WTC11 (cell line): Measurements from ENCODE around the gene OSBP2. TPM values are rescaled to one million over a fixed set of nuclear protein-coding genes. Genes with fewer than 3 reads are reported as not detected.

Experiments
- ATAC-seq: fragments of 200-7000 bp; cut with Tn5 transposase; 2 replicates; pipeline ENCODE4 v1.10.0; 2021; ENCODE audit warnings: mild to moderate bottlenecking, moderate library complexity
- CTCF ChIA-PET: fragments of 300-600 bp; sonication (Branson Sonifier 250); formaldehyde crosslinking; loops from one replicate; lab custom pipeline; 2021; ENCODE audit warnings: antibody characterized with exemption; lab: Charles Lee
- POLR2A ChIA-PET: fragments of 350-600 bp; sonication (Branson Sonifier 250); formaldehyde crosslinking; loops from one replicate; lab custom pipeline; 2021; ENCODE audit warnings: antibody characterized with exemption; lab: Charles Lee
- DNase-seq: peaks from one replicate; pipeline ENCODE4 v3.0.0; 2021; ENCODE audit warnings: low spot score
- H3K27ac Mint-ChIP-seq: 2 replicates; pipeline ENCODE4 v1.8.0; 2021; ENCODE audit warnings: mixed read lengths
- H3K27me3 Mint-ChIP-seq: 2 replicates; pipeline ENCODE4 v1.8.0; 2021; ENCODE audit warnings: low read depth, mild to moderate bottlenecking, moderate library complexity, mixed read lengths
- H3K36me3 Mint-ChIP-seq: 2 replicates; pipeline ENCODE4 v1.8.0; 2021; ENCODE audit warnings: mixed read lengths
- H3K4me1 Mint-ChIP-seq: 2 replicates; pipeline ENCODE4 v1.8.0; 2022; ENCODE audit warnings: mixed read lengths
- H3K4me3 Mint-ChIP-seq: 2 replicates; pipeline ENCODE4 v1.8.0; 2021; ENCODE audit warnings: mild to moderate bottlenecking, moderate library complexity, mixed read lengths
- H3K9me3 Mint-ChIP-seq: 2 replicates; pipeline ENCODE4 v1.8.0; 2021; ENCODE audit warnings: mixed read lengths
- CDX4 ChIP-seq: fragments of 250-450 bp; sonication (Bioruptor Pico); IDR thresholded peaks from 2 replicates; pipeline ENCODE4 v1.9.0; 2021; ENCODE audit warnings: moderate library complexity, mild to moderate bottlenecking, inconsistent platforms, borderline replicate concordance
- CREB1 ChIP-seq: sonication (generic); formaldehyde crosslinking; IDR thresholded peaks from 2 replicates; pipeline ENCODE4 v1.8.0; 2023; ENCODE audit warnings: mild to moderate bottlenecking, missing genetic modification reagents
- E2F1 ChIP-seq: sonication (generic); formaldehyde crosslinking; IDR thresholded peaks from 2 replicates; pipeline ENCODE4 v1.8.0; 2022; ENCODE audit warnings: mild to moderate bottlenecking, missing genetic modification reagents
- E2F4 ChIP-seq: sonication (generic); formaldehyde crosslinking; IDR thresholded peaks from 2 replicates; pipeline ENCODE4 v1.8.1; 2022; ENCODE audit warnings: low read depth, mild to moderate bottlenecking, moderate library complexity, missing genetic modification reagents, borderline replicate concordance
- ERG ChIP-seq: fragments of 250-450 bp; sonication (Bioruptor Pico); IDR thresholded peaks from 2 replicates; pipeline ENCODE4 v1.8.0; 2021; ENCODE audit warnings: mild to moderate bottlenecking
- ESRRA ChIP-seq: sonication (generic); formaldehyde crosslinking; IDR thresholded peaks from 2 replicates; pipeline ENCODE4 v1.8.1; 2022; ENCODE audit warnings: mild to moderate bottlenecking, missing genetic modification reagents, borderline replicate concordance
- ETV6 ChIP-seq: sonication (generic); formaldehyde crosslinking; IDR thresholded peaks from 2 replicates; pipeline ENCODE4 v1.8.1; 2022; ENCODE audit warnings: mild to moderate bottlenecking, missing genetic modification reagents
- FOXK1 ChIP-seq: sonication (generic); formaldehyde crosslinking; IDR thresholded peaks from 2 replicates; pipeline ENCODE4 v1.8.0; 2022; ENCODE audit warnings: mild to moderate bottlenecking, moderate library complexity, missing genetic modification reagents
- FOXP1 ChIP-seq: sonication (generic); formaldehyde crosslinking; IDR thresholded peaks from 2 replicates; pipeline ENCODE4 v1.8.0; 2022; ENCODE audit warnings: missing genetic modification reagents, mild to moderate bottlenecking, moderate library complexity, borderline replicate concordance
- GABPB1 ChIP-seq: sonication (generic); formaldehyde crosslinking; IDR thresholded peaks from 2 replicates; pipeline ENCODE4 v1.8.1; 2023; ENCODE audit warnings: mild to moderate bottlenecking, missing genetic modification reagents
- GTF2I ChIP-seq: fragments of 250-450 bp; sonication (Bioruptor Pico); conservative IDR thresholded peaks from 2 replicates; pipeline ENCODE4 v1.4.0; 2021; ENCODE audit warnings: mild to moderate bottlenecking
- IRF2 ChIP-seq: sonication (generic); formaldehyde crosslinking; IDR thresholded peaks from 2 replicates; pipeline ENCODE4 v1.8.0; 2022; ENCODE audit warnings: low read depth, missing genetic modification reagents, borderline replicate concordance
- PREB ChIP-seq: sonication (generic); formaldehyde crosslinking; IDR thresholded peaks from 2 replicates; pipeline ENCODE4 v1.8.1; 2022; ENCODE audit warnings: mild to moderate bottlenecking, missing genetic modification reagents, moderate library complexity, borderline replicate concordance
- TEAD4 ChIP-seq: sonication (generic); formaldehyde crosslinking; IDR thresholded peaks from 2 replicates; pipeline ENCODE4 v1.8.0; 2022; ENCODE audit warnings: mild to moderate bottlenecking, missing genetic modification reagents
- ZNF317 ChIP-seq: sonication (generic); formaldehyde crosslinking; IDR thresholded peaks from 2 replicates; pipeline ENCODE4 v1.8.1; 2023; ENCODE audit warnings: low read depth, mild to moderate bottlenecking, moderate library complexity, missing genetic modification reagents, borderline replicate concordance
- ZNF425 ChIP-seq: fragments of 250-450 bp; sonication (Bioruptor Pico); conservative IDR thresholded peaks from 2 replicates; pipeline ENCODE4 v1.9.0; 2021; ENCODE audit warnings: mild to moderate bottlenecking
- ZNF512 ChIP-seq: sonication (generic); formaldehyde crosslinking; IDR thresholded peaks from 2 replicates; pipeline ENCODE4 v1.8.1; 2022; ENCODE audit warnings: missing genetic modification reagents, borderline replicate concordance
- total RNA-seq: library from RNA; stranded (reverse); gene quantifications from 3 replicates; pipeline ENCODE4 v1.2.3, GENCODE V29; 2021

The OSBP2 gene
- total RNA-seq, 1 experiment from 2014 or later = 4.1 TPM

- no peaks in the 10 kb centered on the region for H3K36me3 Mint-ChIP-seq
- ChIA-PET CTCF (interaction anchor here (0.9 to 3.9 kb wide), 6 partner anchors 10 to 89 kb away, joined by 3 to 25 read pairs (median 4); partner anchors contain the start of gene SLC35E4), POLR2A (interaction anchor here (0.6 kb wide), 1 partner anchor 11 kb away, joined by 3 read pairs; no protein-coding TSS in a partner anchor)
- peaks cover 27% of the 10 kb centered on the region for H3K27me3 Mint-ChIP-seq
- peaks cover 12% of the 10 kb centered on the region for H3K4me1 Mint-ChIP-seq
- ATAC-seq (no peak), DNase-seq (no peak)
- no peak for TF ChIP-seq GTF2I (CRISPR knock-in tag)
- no peak for TF ChIP-seq IRF2 (CRISPR knock-in tag)
- TF ChIP-seq TEAD4 (CRISPR knock-in tag) = no peak
- peak overlapping the region; percentile 65 for H3K4me3 Mint-ChIP-seq
- H3K9me3 Mint-ChIP-seq = no peaks in the 10 kb centered on the region
- no peak overlapping the region for H3K27ac Mint-ChIP-seq
Measured at GRCh38 chr22:30695351-30695851, 727 bp downstream of the OSBP2 start.

- no peaks in the 10 kb centered on the region for H3K36me3 Mint-ChIP-seq
- ChIA-PET CTCF (interaction anchor here (0.9 to 3.9 kb wide), 5 partner anchors 11 to 83 kb away, joined by 3 to 25 read pairs (median 5); partner anchors contain the start of gene SLC35E4), POLR2A (interaction anchor here (0.6 kb wide), 1 partner anchor 11 kb away, joined by 3 read pairs; no protein-coding TSS in a partner anchor)
- DNase-seq = no peak
- peaks cover 12% of the 10 kb centered on the region for H3K4me1 Mint-ChIP-seq
- ATAC-seq = no peak
- H3K9me3 Mint-ChIP-seq = no peaks in the 10 kb centered on the region
- H3K4me3 Mint-ChIP-seq = peak overlapping the region; percentile 65
- H3K27me3 Mint-ChIP-seq = peaks cover 27% of the 10 kb centered on the region
- no peak overlapping the region for H3K27ac Mint-ChIP-seq
- no peak for TF ChIP-seq FOXP1 (CRISPR knock-in tag)
- TF ChIP-seq CREB1 (CRISPR knock-in tag) = no peak
- no peak for TF ChIP-seq E2F4 (CRISPR knock-in tag)
- no peak for TF ChIP-seq ETV6 (CRISPR knock-in tag)
- no peak for TF ChIP-seq ERG (CRISPR knock-in tag)
- TF ChIP-seq ZNF512 (CRISPR knock-in tag) = no peak
- TF ChIP-seq ESRRA (CRISPR knock-in tag) = no peak
- TF ChIP-seq E2F1 = no peak
- no peak for TF ChIP-seq CDX4 (CRISPR knock-in tag)
- TF ChIP-seq GABPB1 (CRISPR knock-in tag) = no peak
- TF ChIP-seq PREB = no peak
- no peak for TF ChIP-seq ZNF317 (CRISPR knock-in tag)
- no peak for TF ChIP-seq FOXK1 (CRISPR knock-in tag)
- no peak for TF ChIP-seq TEAD4 (CRISPR knock-in tag)
- TF ChIP-seq ZNF425 (CRISPR knock-in tag) = no peak
Measured at GRCh38 chr22:30695871-30696655, 1.4 kb downstream of the OSBP2 start.
